K562 (cell line): ENCODE results near the gene PTPN1. TPM values are rescaled to one million over a fixed set of nuclear protein-coding genes. Genes with fewer than 3 reads are reported as not detected.
"Not testable (repeated sequence)": the region's sequence is repeated elsewhere in the genome, so short reads cannot be mapped to it uniquely, and the experiment has no call there.

Experiments
- ATAC-seq: fragments of 200-7000 bp; cut with Tn5 transposase; 3 replicates; pipeline ENCODE4 v1.9.1; 2020; ENCODE audit warnings: moderate library complexity
- BruUV-seq: library from RNA; stranded (reverse); fragments of 400-500 nt; replicated peaks from 2 replicates; lab custom pipeline; 2021; lab: Mats Ljungman, UMichigan
- CTCF ChIA-PET: fragments of 300-600 bp; formaldehyde crosslinking; extraction: SDS; loops from one replicate; lab custom pipeline; 2021; ENCODE audit warnings: low intra/inter-chr PET ratio; lab: Yijun Ruan, JAX
- POLR2A ChIA-PET: fragments of 300-600, 350-650 bp; sonication (Branson Sonifier 250); formaldehyde crosslinking; extraction: SDS; loops from one replicate; lab custom pipeline; 2021; ENCODE audit warnings: antibody characterized with exemption, inconsistent platforms; lab: Yijun Ruan, JAX
- DNase-seq, 4 experiments: peaks; one replicate each; pipeline versions ENCODE4 v3.0.0 to v3.0.0-alpha.2; 2011 to 2018; ENCODE audit warnings: low spot score in 3 of 4, mixed read lengths in 3 of 4; ENCODE audit errors: extremely low read depth in 1 of 4
- FAIRE-seq: peaks from 2 replicates; lab custom pipeline; 2011; peaks lifted over from hg19 to GRCh38; lab: Jason Lieb, UNC
- H2AFZ ChIP-seq: 2 replicates; pipeline ENCODE4 v1.6.0; 2011; ENCODE audit warnings: low read depth, low read length, control low read depth, inconsistent platforms
- H3K27ac ChIP-seq: fragments of 200-600 bp; 3 replicates; pipeline ENCODE4 v1.8.0; 2011; ENCODE audit warnings: low read depth, mild to moderate bottlenecking, control low read depth, inconsistent platforms, low read length, moderate library complexity, mixed read lengths; ENCODE audit errors: extremely low read depth
- H3K27me3 ChIP-seq, 2 experiments: fragments of 300-600 bp in 1 of 2; 2 replicates in 1 of 2; 3 replicates in 1 of 2; pipeline versions ENCODE4 v1.6.0 to v1.8.0; 2011; ENCODE audit warnings: inconsistent platforms in 2 of 2, low read length in 2 of 2, mild to moderate bottlenecking in 1 of 2, mixed read lengths in 1 of 2, moderate library complexity in 1 of 2; ENCODE audit not compliant: control insufficient read depth in 2 of 2, insufficient read depth in 2 of 2
- H3K36me3 ChIP-seq: fragments of 300-600 bp; 3 replicates; pipeline ENCODE4 v1.8.0; 2011; ENCODE audit warnings: mild to moderate bottlenecking, low read length, inconsistent platforms; ENCODE audit not compliant: control insufficient read depth, insufficient read depth
- H3K4me1 ChIP-seq, 2 experiments: fragments of 200-600 bp in 1 of 2; replicated peaks in 1 of 2; 2 replicates in 1 of 2; 3 replicates in 1 of 2; pipeline versions ENCODE4 v1.5.1 to v1.8.0; 2011; ENCODE audit warnings: inconsistent platforms in 2 of 2, low read length in 2 of 2, mild to moderate bottlenecking in 1 of 2, mixed read lengths in 1 of 2, moderate library complexity in 1 of 2; ENCODE audit not compliant: control insufficient read depth in 2 of 2, insufficient read depth in 2 of 2
- H3K4me2 ChIP-seq: 2 replicates; pipeline ENCODE4 v1.6.1; 2011; ENCODE audit warnings: low read length, control low read depth, inconsistent platforms, mixed read lengths; ENCODE audit not compliant: insufficient read depth
- H3K4me3 ChIP-seq: fragments of 200-600 bp; sonication (generic), shearing (Covaris generic); 2 replicates; pipeline ENCODE4 v1.5.1; 2016; ENCODE audit warnings: control low read depth, inconsistent platforms
- H3K79me2 ChIP-seq: fragments of 200-600 bp; 3 replicates; pipeline ENCODE4 v1.8.0; 2011; ENCODE audit warnings: low read length, inconsistent platforms; ENCODE audit not compliant: control insufficient read depth, insufficient read depth
- H3K9ac ChIP-seq, 2 experiments: 2 replicates each; pipeline versions ENCODE4 v1.6.0 to v1.6.1; 2011; ENCODE audit warnings: low read depth in 2 of 2, low read length in 2 of 2, control low read depth in 1 of 2, inconsistent platforms in 1 of 2, mild to moderate bottlenecking in 1 of 2, mixed read lengths in 1 of 2; ENCODE audit not compliant: insufficient read depth in 1 of 2
- H3K9me1 ChIP-seq: one replicate; pipeline ENCODE4 v1.6.0; 2011; ENCODE audit warnings: inconsistent platforms, mild to moderate bottlenecking, low read length, moderate library complexity; ENCODE audit not compliant: control insufficient read depth, insufficient read depth
- H3K9me3 ChIP-seq: replicated peaks from 2 replicates; pipeline ENCODE4 v1.5.1; 2011; ENCODE audit warnings: low read depth, low read length, inconsistent platforms; ENCODE audit not compliant: control insufficient read depth, insufficient read depth
- H4K20me1 ChIP-seq: replicated peaks from 2 replicates; pipeline ENCODE4 v1.6.1; 2011; ENCODE audit warnings: low read length, inconsistent platforms, mixed read lengths; ENCODE audit not compliant: control insufficient read depth, insufficient read depth
- BRCA1 ChIP-seq, 2 experiments: fragments of 450-650 bp in 1 of 2; sonication (generic) in 1 of 2; formaldehyde crosslinking in 1 of 2; IDR thresholded peaks; 2 replicates each; pipeline versions ENCODE4 v1.5.0 to v1.6.1; 2017 to 2020; ENCODE audit warnings: mild to moderate bottlenecking in 1 of 2, missing genetic modification reagents in 1 of 2
- CLOCK ChIP-seq: fragments of 250-450 bp; sonication (Bioruptor Pico); IDR thresholded peaks from 2 replicates; pipeline ENCODE4 v1.4.0; 2020; ENCODE audit warnings: mild to moderate bottlenecking, moderate library complexity, borderline replicate concordance
- ZNF280B ChIP-seq: fragments of 250-450 bp; sonication (Bioruptor Pico); IDR thresholded peaks from 2 replicates; pipeline ENCODE4 v1.5.1; 2021; ENCODE audit warnings: mild to moderate bottlenecking
- WGBS: fragments of 100-300 bp; shearing (Covaris generic); methylation state at CpG from one replicate; pipeline ENCODE4 v1.1.6; 2016; ENCODE audit warnings: low coverage, mixed read lengths; ENCODE audit not compliant: insufficient coverage; ENCODE audit errors: missing lambda C conversion rate; 5-methylcytosine and 5-hydroxymethylcytosine counted together
- in situ Hi-C: fragments of 300-500 bp; cut with MboI; formaldehyde crosslinking; loops from 4 replicates; pipeline ENCODE4 v1.15.0; 2018; ENCODE audit warnings: inconsistent platforms, mixed read lengths
- intact Hi-C: fragments of 100-400 bp; cut with micrococcal nuclease; formaldehyde crosslinking; loops from 2 replicates; pipeline ENCODE4 v1.14.2; 2022
- polyA plus RNA-seq, 8 experiments: library from polyadenylated mRNA; depleted of rRNA in 4 of 8; stranded (reverse) in 5 of 8; unstranded in 3 of 8; fragments of >200 nt; fragmentation: Nextera tagmentation in 2 of 8; fragmentation: Illumina TruSeq in 1 of 8; extraction: Ambion mirVana in 2 of 8; extraction: Trizol in 1 of 8; gene quantifications; 2 replicates each; pipeline versions ENCODE4 v1.2.1 to v1.2.3, GENCODE V29; 2011 to 2014; ENCODE audit warnings: inconsistent platforms in 1 of 8, missing spikeins in 1 of 8
- total RNA-seq, 7 experiments: library from RNA; depleted of rRNA in 6 of 7; stranded (reverse); fragments of >200 nt in 6 of 7; fragmentation: Illumina TruSeq in 2 of 7; extraction: Trizol in 2 of 7; gene quantifications; 2 replicates each; pipeline versions ENCODE4 v1.2.1 to v1.2.3, GENCODE V29; 2011 to 2021; ENCODE audit warnings: low replicate concordance in 1 of 7

Gene PTPN1
- total and polyA plus RNA-seq, 9 of the 15 experiments (the other 6 are each of a cell fraction or from before 2014, with no cell fraction given): 11.0 to 85.3 (median 54.0) TPM

GRCh38 chr20:50618537-50618936 lies 108.4 kb downstream of the PTPN1 start:
- no peaks in the 10 kb centered on the region for H3K79me2 ChIP-seq
- 0 out of 5 replicates have a peak, but pooled peaks cover 0 to 4% of the 10 kb centered on the region in 2 experiments for H3K4me1 ChIP-seq
- no peaks in the 10 kb centered on the region for H3K9me3 ChIP-seq
- peaks cover 81% of the 10 kb centered on the region for H3K36me3 ChIP-seq
- DNase-seq (no peak), ATAC-seq (no peak), FAIRE-seq (no peak)
- H4K20me1 ChIP-seq: no peaks in the 10 kb centered on the region
- CTCF ChIA-PET: no interaction called here
- TF ChIP-seq BRCA1 (IDR thresholded peaks at IDR 0.05) (no peak), BRCA1 (CRISPR knock-in tag; IDR thresholded peaks at IDR 0.05) (no peak), ZNF280B (CRISPR knock-in tag) (no peak), CLOCK (CRISPR knock-in tag) (no peak)
- no peak overlapping the region for H3K27ac ChIP-seq
- H2AFZ ChIP-seq: no peak overlapping the region
- no peaks in the 10 kb centered on the region for H3K27me3 ChIP-seq
- 88% methylated on average over 1 of the region's 1 CpG for WGBS
- H3K4me2 ChIP-seq: no peak overlapping the region
- H3K9me1 ChIP-seq: no peaks in the 10 kb centered on the region
- intact Hi-C loops (no loop called here), in situ Hi-C loops (no loop called here)
- BruUV-seq: no TSS peak
- no peak overlapping the region for H3K9ac ChIP-seq
- POLR2A ChIA-PET: no interaction called here
- H3K4me3 ChIP-seq: no peak overlapping the region

- H3K4me1 ChIP-seq, intact Hi-C loops, POLR2A ChIA-PET, H3K9me1 ChIP-seq, in situ Hi-C loops, H2AFZ ChIP-seq, DNase-seq, H3K9me3 ChIP-seq, ATAC-seq, FAIRE-seq, H3K79me2 ChIP-seq, CTCF ChIA-PET, H3K9ac ChIP-seq, H3K4me3 ChIP-seq, BruUV-seq, H3K4me2 ChIP-seq, H3K27me3 ChIP-seq, H3K27ac ChIP-seq, H4K20me1 ChIP-seq: not testable (repeated sequence)
- WGBS: 96% methylated on average over 9 of the region's 9 CpGs
- H3K36me3 ChIP-seq: peaks cover 74% of the 10 kb centered on the region
Observed at GRCh38 chr20:50620459-50620858, 110.3 kb downstream of the PTPN1 start.
